AG08396 (cell line): ENCODE results near the gene ANO1.

Experiments
- DNase-seq: peaks from one replicate; pipeline ENCODE4 v3.0.0; 2012; ENCODE audit warnings: low spot score, mixed read lengths

The ANO1 gene

DNA sequence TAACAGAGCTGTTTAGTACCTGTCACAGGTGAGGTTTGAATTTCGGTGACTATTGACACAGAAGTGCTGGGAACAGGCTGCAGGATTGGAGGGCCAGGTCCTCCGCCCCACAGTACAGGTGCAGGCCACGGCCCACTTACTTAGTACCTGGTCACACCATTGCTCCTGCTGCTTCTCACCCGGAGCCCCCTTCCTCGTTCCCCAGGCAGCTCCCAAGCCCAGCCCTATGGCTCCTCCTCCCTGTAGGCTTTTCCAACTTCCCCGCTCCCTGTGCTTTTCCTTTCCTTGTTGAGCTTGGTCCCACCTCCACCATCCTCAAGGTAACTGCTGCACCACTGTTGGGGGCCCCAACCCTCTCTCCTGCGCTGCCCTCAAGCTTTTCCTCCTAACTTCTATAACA is 27.9 kb upstream of the ANO1 start:
- DNase-seq: no peak

DNA sequence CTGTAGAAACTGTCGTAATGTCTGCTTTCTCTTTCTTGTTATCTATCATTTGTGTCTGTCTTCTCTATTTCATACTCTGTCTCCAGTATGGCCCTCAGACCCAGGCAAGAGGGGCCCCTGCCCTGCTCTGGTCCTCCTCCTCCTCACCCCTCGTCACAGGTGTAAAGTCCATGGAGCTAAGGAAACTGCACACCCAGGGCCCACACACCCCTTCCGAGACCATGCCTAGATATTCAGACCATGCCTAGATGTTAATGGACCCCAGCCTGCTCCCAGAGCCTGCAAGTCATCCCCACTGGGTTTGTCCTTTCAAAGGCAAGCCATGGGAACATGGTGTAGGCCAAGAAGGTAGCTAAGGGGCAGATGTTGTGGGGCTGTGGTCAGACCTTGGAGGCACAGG is 24.1 kb upstream of the ANO1 start:
- no peak for DNase-seq

DNA sequence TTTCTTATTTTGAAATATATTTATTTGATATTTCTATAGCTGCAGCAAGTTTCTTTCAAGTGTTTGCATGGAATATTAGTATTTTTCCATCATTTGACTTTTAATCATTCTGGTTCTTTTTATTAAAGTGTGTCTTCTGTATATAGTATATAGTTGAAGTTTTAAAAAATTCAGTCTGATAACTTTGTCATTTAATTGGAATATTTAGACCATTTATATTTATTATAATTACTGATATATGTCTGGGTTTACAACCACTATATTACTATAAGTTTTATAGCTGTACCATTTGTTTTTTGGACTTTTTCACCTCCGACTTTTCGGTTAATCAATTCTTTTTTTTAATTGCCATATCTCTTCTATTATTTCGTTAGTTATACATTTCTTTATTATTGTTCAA is 22.7 kb upstream of the ANO1 start:
- DNase-seq: no peak

DNA sequence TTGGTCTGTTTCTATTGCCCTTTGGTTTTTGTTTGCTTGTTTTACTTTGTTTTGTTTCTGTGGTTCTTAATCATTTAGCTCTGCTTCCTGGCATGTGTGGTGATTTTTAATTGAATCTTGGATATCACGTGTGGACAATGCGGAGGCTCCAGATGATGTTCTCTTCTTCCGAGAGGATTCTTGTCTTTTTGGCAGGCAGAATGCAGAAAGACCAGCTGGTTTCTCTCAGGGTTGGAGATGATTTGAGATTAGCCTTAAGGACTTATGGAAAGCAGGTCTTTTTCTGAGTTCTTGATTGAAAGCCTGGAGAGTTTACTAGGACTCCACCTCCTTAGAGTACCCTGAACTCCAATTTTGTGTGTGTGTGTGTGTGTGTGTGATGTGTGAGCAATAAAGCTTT is 21.0 kb upstream of the ANO1 start:
- DNase-seq: no peak

DNA sequence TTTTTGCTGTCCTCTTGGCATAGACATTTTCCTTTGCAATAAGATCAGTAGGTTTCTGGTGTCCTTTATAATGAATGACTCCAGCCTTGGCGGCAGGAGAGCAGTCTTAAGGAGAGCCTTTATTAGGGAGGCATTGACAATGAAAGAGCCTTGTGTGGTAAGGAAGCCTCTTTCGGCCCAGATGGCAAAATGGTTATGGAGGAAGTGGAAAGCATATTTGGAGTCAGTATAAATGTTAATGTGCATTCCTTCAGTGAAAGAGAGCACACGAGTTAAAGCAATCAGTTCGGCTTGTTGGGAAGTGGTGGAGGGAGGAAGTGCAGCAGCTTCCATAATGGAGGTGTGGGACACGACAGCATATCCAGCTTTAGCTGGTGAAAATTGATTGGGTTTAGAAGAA is 18.1 kb upstream of the ANO1 start:
- DNase-seq: no peak

DNA sequence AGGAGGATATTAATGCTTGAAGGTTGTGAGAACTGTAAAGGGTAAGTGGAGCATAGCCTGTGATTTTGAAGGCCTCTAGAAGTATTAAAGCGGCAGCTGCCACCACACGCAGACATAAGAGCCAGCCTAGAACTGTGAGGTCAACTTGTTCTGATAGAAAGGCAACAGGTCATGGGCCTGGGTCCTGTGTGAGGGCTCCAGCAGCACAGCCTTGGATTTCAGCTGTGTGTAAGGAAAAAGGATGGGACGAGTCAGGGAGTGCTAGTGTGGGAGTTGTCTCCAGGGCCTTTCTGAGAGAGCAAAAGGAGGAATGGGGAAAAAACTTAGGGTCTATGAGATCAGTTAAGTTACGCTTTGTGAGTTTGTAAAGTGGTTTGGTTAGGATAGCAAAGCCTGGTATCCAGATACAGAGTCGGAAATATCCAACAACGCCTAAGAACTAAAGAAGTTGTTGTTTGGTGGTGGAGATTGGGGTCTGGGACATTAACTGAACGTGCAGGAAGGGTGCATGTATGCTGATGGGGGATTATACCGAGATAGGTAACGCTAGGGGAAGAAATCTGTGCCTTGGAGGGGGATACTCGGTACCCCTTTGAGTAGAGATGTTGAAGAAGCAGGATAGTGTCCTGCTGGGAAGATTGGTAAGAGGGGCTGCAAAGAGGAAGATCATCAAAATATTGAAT is 17.4 kb upstream of the ANO1 start:
- no peak for DNase-seq

DNA sequence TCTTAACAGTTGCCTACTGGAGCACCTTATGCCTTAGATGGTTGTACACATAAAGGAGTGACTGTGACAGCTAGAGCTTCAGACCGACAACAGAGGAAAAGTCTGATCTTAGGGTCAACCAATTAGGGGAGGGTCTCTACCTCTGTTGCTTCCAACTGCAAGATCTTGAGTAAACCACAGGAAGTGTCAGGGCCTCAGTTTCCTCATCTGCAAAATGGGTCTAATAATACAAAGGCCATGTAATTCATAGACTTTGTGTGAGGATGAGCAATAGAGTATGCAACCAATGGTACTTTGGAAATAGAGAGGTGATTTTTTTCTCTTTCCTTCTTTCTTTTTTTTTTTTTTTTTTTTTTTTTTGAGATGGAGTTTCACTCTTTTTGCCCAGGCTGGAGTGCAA is 16.4 kb upstream of the ANO1 start:
- DNase-seq: no peak

DNA sequence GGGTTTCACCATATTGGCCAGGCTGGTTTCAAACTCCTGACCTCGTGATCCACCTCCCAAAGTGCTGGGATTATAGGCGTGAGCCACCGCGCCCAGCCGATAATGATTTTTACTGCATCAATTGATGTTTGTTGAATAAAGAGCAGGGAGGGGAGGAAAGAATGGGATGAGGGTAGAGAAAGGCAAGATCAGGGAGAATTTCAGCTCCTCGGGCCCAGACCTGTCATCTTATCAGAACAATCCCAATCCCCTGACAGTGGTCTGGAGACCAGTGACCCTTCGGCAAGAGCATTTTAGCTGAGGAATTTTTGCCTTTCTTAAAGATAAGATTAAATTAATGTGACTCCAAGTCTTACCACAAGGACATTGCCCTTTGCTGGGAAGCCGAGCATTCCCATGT is 15.0 kb upstream of the ANO1 start:
- DNase-seq: no peak

DNA sequence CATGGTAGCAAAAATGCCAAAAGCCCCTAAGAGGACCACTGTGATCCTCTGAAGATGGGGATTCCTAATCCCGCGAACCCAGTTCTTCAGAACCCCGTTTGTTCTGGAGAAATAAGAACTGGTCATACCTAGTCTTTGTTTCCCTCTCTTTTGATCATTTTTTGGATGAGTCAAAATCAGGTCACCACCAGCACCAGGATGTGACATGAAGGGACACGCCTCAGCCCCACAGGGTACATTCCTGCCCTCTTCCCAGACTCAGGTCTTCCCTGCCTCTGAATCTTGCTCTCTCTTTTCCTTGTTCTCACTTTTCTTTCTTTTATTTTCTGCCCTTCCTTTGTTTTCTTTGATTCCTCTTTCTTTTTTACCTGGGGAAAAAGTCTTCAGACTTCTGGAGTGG is 14.6 kb upstream of the ANO1 start:
- no peak for DNase-seq

DNA sequence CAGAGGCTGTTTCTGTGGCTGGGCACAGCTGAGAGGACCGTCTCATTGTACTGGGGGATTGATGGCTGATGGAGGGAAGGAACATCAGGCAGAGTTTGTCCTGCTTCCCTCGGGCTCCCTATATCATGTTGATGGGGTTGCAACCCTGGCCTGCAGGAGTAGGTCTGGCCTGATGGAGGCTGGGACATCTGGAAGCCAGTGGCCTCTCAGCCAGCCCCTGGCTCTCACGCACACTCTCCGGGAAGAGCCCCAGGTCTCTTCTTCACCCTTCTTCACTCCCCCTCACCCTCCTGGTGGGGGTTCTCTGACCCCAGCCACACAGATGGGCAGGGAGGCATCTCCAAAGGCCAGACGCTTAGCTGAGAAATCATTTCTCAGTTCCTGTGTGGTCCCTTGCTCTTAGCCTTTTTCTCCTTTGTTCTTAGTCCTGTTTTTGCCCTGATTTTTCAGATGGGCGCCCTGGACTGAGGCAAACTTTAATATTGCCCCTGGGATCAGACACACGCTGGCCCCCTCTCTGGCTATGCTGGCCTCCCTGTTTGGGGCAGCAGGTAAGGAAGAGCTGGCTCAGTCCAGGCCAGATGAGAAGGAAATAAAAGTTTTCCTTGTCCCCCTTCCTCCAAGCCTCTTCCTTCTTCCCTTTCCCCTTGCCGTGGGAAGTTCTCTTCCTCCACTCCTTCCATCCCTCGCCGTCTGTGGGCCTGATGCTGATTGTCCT is 13.9 kb upstream of the ANO1 start:
- no peak for DNase-seq

DNA sequence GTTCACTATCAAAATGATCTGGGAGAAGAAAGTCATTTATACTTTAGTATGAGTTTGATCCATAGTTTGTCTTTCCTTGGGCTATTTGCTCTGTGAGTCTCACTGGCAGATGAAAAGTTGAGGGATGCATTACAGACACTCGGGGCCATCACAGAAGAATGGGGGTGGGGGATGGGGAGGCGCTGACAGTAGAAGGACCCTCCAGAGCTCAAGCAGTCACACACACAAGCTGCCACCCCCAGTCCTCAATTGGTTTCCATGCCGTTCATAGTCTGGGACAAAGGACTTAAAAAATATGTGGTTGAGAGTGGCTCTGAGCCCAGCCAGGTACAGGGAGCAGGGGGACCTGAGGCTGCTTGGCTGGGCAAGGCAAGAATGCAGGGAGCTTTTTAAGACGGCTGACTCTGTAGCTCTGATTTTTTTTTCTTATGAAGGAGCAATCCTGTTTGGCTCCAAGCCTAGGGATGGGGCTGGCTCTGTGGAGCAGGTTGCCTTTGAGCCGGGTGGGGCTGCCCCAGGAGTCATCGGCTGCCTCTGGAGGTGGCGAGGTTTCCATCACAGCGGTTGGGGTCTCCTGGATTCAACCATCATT is 13.3 kb upstream of the ANO1 start:
- no peak for DNase-seq

DNA sequence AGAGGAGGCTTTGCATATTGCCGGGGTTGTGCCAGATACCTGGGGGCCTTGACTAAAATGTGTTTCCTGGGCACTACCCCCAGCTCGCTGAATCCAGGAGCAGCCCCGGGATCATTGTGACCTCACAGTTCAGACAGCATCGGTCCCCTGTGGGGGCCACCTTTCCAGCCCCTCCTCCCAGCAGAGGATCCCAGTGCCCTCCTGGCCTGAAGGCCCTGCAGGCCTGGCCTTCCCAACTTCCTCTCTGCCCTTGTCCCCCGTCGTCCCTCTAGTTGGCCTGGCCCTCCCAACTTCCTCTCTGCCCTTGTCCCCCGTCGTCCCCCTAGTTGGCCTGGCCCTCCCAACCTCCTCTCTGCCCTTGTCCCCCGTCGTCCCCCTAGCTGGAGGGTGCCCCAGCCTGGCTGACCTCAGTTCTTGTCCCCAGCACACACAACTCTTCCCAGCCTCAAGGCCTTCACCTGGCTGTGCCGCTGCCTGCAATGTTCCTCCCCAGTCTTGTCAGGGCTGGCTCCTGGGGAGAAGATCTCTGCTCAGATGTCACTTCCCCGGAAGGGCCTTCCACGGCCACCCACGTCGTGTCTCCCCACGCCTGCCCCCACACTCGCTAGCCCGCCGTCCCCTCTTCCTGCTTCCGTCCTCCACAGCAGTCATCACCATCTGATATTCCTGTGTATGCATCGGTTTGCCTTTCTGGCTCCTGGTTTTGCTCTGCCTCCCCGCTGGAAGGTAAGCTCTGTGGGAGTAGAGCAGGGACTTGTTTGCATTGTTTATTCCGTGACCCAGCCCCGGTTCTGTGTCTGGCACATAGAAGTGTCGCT is 12.6 kb upstream of the ANO1 start:
- no peak for DNase-seq

DNA sequence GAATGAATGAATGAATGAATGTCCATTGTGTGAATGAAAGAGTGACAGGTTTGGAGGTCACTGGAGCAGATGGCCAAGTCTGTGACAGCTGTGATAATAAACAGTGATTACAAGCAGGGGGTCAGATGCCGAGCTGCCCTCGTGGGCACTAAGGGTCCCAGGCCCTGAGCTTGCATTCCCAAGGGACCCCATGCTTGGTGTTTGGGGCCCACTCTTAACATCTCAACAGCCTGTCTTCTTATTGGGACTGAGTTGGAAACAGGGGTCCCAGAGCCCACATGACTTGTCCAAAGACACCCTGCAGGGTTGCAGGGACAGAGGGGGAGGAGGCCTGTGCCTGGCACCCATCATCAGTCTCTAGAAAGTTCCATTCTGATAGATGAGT is 12.0 kb upstream of the ANO1 start:
- no peak for DNase-seq

DNA sequence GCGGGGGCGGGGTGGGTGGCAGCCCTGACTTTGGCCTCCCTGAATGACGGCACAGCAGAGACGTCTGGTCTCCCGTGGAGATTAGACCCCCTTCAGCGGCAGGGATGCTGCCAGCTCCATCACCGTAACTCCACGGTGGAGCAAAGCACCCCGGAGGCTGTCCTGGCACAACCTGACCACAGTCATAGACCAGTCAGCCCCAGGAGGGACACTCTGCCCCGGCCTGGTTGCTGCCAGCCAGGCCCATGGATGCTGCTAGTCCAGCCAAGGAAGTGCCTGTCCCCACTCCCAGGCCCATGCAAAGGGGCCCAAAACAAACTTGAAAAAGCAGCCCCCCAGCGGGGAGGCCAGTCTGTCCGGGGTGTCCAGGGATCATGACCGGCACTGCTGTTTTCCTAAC is 11.5 kb upstream of the ANO1 start:
- DNase-seq: no peak

DNA sequence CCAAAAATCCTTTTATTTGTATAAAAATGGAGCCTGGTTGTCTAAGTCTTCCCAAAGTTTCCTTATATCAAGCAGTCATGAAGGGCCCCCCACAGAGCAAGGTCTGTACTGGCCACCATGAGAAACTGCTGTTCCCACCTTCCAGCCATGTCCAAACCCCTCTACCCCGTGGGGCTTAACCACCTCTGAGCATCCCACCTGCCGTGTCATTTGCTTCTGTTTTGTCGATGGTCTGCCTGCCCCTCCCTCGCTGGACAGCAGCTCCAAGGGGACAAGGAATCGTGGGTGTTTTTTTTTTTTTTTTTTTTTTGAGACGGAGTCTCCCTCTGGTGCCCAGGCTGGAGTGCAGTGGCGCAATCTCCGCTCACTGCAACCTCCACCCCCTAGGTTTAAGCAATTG is 11.1 kb upstream of the ANO1 start:
- no peak for DNase-seq

DNA sequence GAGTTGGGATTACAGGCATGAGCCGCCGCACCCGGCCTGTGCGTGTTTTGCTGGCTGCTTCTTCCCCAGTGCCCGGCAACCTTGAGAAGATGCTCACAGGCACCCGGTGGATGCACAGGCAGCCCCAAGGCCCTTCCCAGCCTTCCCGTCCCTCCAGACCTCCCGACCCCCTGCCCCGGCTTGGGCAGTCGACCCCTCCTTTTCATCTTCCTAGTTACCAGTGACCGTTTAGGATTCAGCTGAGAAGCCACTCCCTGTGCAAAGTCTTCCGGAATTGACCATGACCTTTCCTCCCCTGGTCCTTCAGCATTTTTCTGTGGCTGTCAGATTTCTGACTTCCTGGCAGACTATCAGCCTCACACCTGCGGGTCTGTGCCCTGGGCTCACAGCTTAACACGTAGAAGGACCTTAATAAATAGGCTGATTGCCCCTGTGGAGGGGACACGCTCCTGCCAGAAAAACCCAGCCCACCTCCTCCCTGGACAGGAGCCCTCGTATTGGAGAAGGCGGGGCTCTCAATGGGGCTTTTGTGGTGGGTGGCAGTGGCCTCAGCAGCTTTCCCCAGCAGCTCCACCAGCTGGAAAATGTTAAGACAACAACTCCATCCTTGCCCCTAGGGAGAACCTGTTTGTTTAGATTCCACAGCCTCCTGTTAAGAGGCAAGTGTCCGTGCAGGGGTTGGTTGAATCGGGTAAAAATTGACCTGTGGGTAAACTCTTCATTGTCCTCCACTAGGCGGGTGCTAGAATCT is 10.4 kb upstream of the ANO1 start:
- DNase-seq: no peak

DNA sequence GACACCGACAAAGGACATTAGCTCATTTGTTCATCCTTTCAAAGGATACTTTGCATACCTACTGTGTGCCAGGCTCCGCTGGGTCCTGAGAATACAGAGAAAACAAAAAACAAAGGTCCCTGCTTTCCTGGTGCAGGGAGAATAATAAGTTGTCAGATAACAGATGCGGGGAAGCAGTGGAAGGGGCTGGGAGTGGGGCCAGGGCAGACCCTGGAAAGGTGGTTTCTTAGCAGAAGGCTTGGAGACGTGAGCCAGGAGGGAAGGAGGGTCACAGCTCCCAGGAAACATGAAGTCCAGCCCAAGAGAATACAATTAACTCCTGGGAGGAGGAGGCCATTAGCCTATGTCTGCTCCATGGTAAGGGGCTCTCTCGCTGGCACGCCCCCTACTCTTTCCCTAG is 9.8 kb upstream of the ANO1 start:
- DNase-seq: no peak

DNA sequence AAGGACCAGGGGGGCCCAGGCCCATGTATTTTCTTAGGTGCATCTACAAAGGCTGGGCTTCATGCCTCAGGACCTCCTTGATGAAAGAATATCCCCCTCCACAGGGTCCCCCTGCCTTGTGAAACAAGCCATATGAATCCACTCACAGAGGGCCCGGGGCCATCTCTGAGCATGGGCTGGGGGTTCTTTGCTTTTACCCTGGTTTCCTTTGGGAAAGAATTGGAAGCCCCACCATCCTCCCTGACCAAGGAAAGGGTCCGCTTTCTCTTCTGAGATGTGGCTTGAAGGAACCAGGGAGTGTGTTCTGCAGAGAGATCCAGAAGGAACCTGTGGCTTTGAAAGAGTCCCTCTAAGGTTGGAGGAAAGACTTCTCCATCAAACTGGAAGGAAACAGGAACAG is 9.2 kb upstream of the ANO1 start:
- DNase-seq: no peak

DNA sequence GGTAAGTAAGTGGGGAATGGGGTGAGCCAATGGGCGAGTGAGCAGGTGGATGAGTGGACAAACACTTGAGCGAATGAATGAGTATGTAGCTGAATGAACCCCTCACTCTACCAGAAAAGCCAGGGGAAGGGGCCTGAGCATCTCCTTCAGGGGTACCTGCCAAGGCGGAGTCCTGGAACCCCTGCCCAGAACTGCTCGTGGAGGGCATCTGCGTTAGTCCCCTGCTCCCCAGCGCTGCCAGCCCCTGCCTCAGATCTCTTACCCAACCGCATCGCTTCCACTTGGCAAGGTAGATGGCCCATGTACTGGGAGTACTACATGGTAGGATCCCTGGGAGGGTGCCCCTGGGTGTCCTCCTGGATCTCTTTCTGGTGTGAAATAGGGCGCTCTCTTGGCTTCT is 7.4 kb upstream of the ANO1 start:
- no peak for DNase-seq

DNA sequence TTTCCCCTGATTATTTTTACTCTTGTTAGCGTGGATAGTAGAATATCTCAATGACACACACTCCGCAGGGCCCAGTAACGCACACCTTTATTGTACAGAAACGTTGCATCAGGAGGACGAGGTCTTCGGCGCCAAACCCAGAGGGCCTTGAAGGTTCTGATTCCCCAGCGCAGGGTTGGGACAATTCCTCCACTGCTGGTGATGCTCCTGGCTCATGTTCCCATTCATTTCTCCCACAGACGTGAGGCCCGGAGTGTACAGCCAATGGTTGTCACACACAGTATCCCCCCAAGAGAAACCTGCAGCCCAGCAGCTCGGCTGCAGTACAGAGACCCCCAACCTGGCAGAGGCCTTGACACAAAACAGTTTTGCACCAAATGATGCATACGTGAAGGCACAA is 6.1 kb upstream of the ANO1 start:
- no peak for DNase-seq

DNA sequence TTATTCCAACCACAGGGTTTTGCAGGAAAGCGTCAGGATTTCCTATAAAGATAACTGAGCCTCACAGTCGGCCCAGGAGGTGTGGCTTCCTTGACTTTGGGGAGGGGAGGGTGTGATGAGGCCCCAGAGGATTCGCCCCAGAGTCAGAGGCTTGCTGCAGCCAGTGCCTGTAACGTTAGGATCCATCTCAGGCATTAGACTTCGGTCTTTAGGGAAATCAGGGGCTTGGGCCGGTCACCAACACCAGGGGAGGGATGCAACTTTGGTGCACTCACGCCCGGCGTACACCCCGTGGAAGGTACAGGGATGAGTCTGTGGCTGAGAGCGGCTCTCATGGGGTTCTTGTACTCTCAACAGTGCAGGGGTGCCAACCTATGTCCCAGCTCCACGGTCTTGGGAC is 5.7 kb upstream of the ANO1 start:
- DNase-seq: no peak
